ENCODE data around the gene STAP1.

The STAP1 gene

GRCh38 chr4:67555447-67555846 lies 3.1 kb upstream of the STAP1 start:
- DNase-seq (ENCODE audit: low read depth): no peak
- TF ChIP-seq CTCF (IDR thresholded peaks at IDR 0.05; ENCODE audit: control insufficient read depth, insufficient read depth, low read depth, low read length, missing control alignments): no peak
- H3K4me3 ChIP-seq (ENCODE audit: control insufficient read depth, low read depth, low read length): no peak overlapping the region

- no peak for TF ChIP-seq CTCF (IDR thresholded peaks at IDR 0.05; ENCODE audit: control insufficient read depth, insufficient read depth, low read depth, low read length, missing control alignments)
- H3K4me3 ChIP-seq (ENCODE audit: control insufficient read depth, low read depth, low read length): no peak overlapping the region
- no peak for DNase-seq (ENCODE audit: low read depth)
These were observed 2.1 kb upstream of the STAP1 start for GRCh38 chr4:67556436-67556835.

GRCh38 chr4:67565284-67565683 lies 6.8 kb downstream of the STAP1 start:
- DNase-seq (ENCODE audit: low read depth): peak; percentile 8
- H3K4me3 ChIP-seq (ENCODE audit: control insufficient read depth, low read depth, low read length): no peak overlapping the region
- TF ChIP-seq CTCF (IDR thresholded peaks at IDR 0.05; ENCODE audit: control insufficient read depth, insufficient read depth, low read depth, low read length, missing control alignments): no peak

- no peak overlapping the region for H3K4me3 ChIP-seq (ENCODE audit: control insufficient read depth, low read depth, low read length)
- no peak for DNase-seq (ENCODE audit: low read depth)
- TF ChIP-seq CTCF (IDR thresholded peaks at IDR 0.05; ENCODE audit: control insufficient read depth, insufficient read depth, low read depth, low read length, missing control alignments): no peak
These were observed 7.8 kb downstream of the STAP1 start for GRCh38 chr4:67566335-67566734.

- DNase-seq (ENCODE audit: low read depth): no peak
- TF ChIP-seq CTCF (IDR thresholded peaks at IDR 0.05; ENCODE audit: control insufficient read depth, insufficient read depth, low read depth, low read length, missing control alignments): no peak
These were observed 10.3 kb downstream of the STAP1 start for GRCh38 chr4:67568820-67569219.

GRCh38 chr4:67570537-67570936 lies 12.0 kb downstream of the STAP1 start:
- DNase-seq (ENCODE audit: low read depth): no peak
- TF ChIP-seq CTCF (IDR thresholded peaks at IDR 0.05; ENCODE audit: control insufficient read depth, insufficient read depth, low read depth, low read length, missing control alignments): no peak
- no peak overlapping the region for H3K4me3 ChIP-seq (ENCODE audit: control insufficient read depth, low read depth, low read length)

More at GRCh38 chr4:67568820-67569219, 10.3 kb downstream of the STAP1 start:
- H3K4me3 ChIP-seq (ENCODE audit: control insufficient read depth, low read depth, low read length): no peak overlapping the region

GRCh38 chr4:67571975-67572374 lies 13.4 kb downstream of the STAP1 start:
- no peak for TF ChIP-seq CTCF (IDR thresholded peaks at IDR 0.05; ENCODE audit: control insufficient read depth, insufficient read depth, low read depth, low read length, missing control alignments)
- DNase-seq (ENCODE audit: low read depth): no peak
- no peak overlapping the region for H3K4me3 ChIP-seq (ENCODE audit: control insufficient read depth, low read depth, low read length)

Measured in AG09309 (cell line).